Esophagus muscularis mucosa (tissue), 4 donors: Measurements from ENCODE around the gene FRY.

ENCODE experiments used
- CTCF ChIP-seq, 3 experiments: fragments of 200-600 bp in 2 of 3; fragments of 450-650 bp in 1 of 3; sonication (generic) in 2 of 3; IDR thresholded peaks; one replicate each; pipeline ENCODE4 v1.5.1; 2017 to 2019; ENCODE audit warnings: antibody characterized with exemption in 3 of 3, mild to moderate bottlenecking in 2 of 3, moderate library complexity in 1 of 3
- EP300 ChIP-seq: sonication (generic); formaldehyde crosslinking; IDR thresholded peaks from one replicate; pipeline ENCODE4 v1.6.1; 2017; ENCODE audit warnings: antibody characterized with exemption
- POLR2A ChIP-seq: fragments of 450-650 bp; IDR thresholded peaks from one replicate; pipeline ENCODE4 v1.6.1; 2017; ENCODE audit warnings: antibody characterized with exemption, moderate library complexity, mild to moderate bottlenecking, low read depth
- POLR2AphosphoS5 ChIP-seq, 2 donors: sonication (generic); formaldehyde crosslinking; IDR thresholded peaks; one replicate each; pipeline ENCODE4 v1.6.1; 2017; ENCODE audit warnings: antibody characterized with exemption in 2 of 2

DNA sequence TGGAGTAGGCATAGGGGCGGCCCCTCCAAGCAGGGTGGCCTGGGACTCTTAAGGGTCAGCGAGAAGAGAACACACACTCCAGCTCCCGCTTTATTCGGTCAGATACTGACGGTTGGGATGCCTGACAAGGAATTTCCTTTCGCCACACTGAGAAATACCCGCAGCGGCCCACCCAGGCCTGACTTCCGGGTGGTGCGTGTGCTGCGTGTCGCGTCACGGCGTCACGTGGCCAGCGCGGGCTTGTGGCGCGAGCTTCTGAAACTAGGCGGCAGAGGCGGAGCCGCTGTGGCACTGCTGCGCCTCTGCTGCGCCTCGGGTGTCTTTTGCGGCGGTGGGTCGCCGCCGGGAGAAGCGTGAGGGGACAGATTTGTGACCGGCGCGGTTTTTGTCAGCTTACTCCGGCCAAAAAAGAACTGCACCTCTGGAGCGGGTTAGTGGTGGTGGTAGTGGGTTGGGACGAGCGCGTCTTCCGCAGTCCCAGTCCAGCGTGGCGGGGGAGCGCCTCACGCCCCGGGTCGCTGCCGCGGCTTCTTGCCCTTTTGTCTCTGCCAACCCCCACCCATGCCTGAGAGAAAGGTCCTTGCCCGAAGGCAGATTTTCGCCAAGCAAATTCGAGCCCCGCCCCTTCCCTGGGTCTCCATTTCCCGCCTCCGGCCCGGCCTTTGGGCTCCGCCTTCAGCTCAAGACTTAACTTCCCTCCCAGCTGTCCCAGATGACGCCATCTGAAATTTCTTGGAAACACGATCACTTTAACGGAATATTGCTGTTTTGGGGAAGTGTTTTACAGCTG, 283.9 kb downstream of the FRY start, which contains the start of the genes BRCA2 and ZAR1L:
- TF ChIP-seq CTCF (IDR thresholded peaks at IDR 0.05) (no peak), EP300 (no peak), POLR2A (peak; percentile 29), POLR2AphosphoS5 (IDR thresholded peaks at IDR 0.05) (peak; percentile 90 to 93)
